IMR-90 (cell line): ENCODE data around the gene SMCO3. TPM values are rescaled to one million over a fixed set of nuclear protein-coding genes. Genes with fewer than 3 reads are reported as not detected.

ENCODE experiments used
- ATAC-seq: fragments of 200-7000 bp; cut with Tn5 transposase; 2 replicates; pipeline ENCODE4 v1.9.1; 2020; ENCODE audit warnings: low read depth, mild to moderate bottlenecking, moderate library complexity
- BruUV-seq: library from RNA; stranded (reverse); fragments of 400-500 nt; replicated peaks from 2 replicates; lab custom pipeline; 2021; lab: Mats Ljungman, UMichigan
- CTCF ChIA-PET: fragments of 300-600 bp; formaldehyde crosslinking; extraction: SDS; loops from one replicate; lab custom pipeline; 2021; ENCODE audit warnings: antibody characterized with exemption; lab: Yijun Ruan, JAX
- POLR2A ChIA-PET: fragments of 300-600 bp; sonication (Branson Sonifier 250); formaldehyde crosslinking; loops from one replicate; lab custom pipeline; 2022; ENCODE audit warnings: antibody characterized with exemption; ENCODE audit not compliant: unreplicated experiment; lab: Charles Lee
- DNase-seq: peaks from one replicate; pipeline ENCODE4 v3.0.0; 2013
- H2AFZ ChIP-seq: replicated peaks from 2 replicates; pipeline ENCODE3; 2013; ENCODE audit warnings: low read length, mild to moderate bottlenecking; ENCODE audit not compliant: poor library complexity
- H2AK5ac ChIP-seq: 2 replicates; pipeline ENCODE4 v1.6.1; 2013; ENCODE audit warnings: low read depth, low read length, inconsistent platforms
- H2AK9ac ChIP-seq: replicated peaks from 2 replicates; pipeline ENCODE3; 2013; ENCODE audit warnings: mild to moderate bottlenecking, low read depth, low read length, moderate library complexity; ENCODE audit not compliant: poor library complexity
- H2BK120ac ChIP-seq: 2 replicates; pipeline ENCODE4 v1.6.1; 2013; ENCODE audit warnings: low read depth, low read length, inconsistent platforms
- H2BK15ac ChIP-seq: 3 replicates; pipeline ENCODE4 v1.6.1; 2013; ENCODE audit warnings: low read depth, low read length, inconsistent platforms
- H2BK20ac ChIP-seq: 2 replicates; pipeline ENCODE4 v1.6.1; 2013; ENCODE audit warnings: low read depth, mild to moderate bottlenecking, inconsistent platforms, low read length, moderate library complexity
- H2BK5ac ChIP-seq: 2 replicates; pipeline ENCODE4 v1.6.1; 2013; ENCODE audit warnings: mild to moderate bottlenecking, low read depth, low read length, inconsistent platforms; ENCODE audit not compliant: poor library complexity, severe bottlenecking
- H3K14ac ChIP-seq: replicated peaks from 2 replicates; pipeline ENCODE4 v1.6.1; 2013; ENCODE audit warnings: low read depth, low read length, inconsistent platforms
- H3K18ac ChIP-seq: 2 replicates; pipeline ENCODE4 v1.6.1; 2013; ENCODE audit warnings: low read depth, low read length, control low read depth
- H3K23ac ChIP-seq: 2 replicates; pipeline ENCODE4 v1.6.1; 2013; ENCODE audit warnings: low read depth, low read length, inconsistent platforms
- H3K27ac ChIP-seq: 2 replicates; pipeline ENCODE4 v1.5.1; 2013; ENCODE audit warnings: mild to moderate bottlenecking, control low read depth, low read length; ENCODE audit not compliant: insufficient read depth
- H3K27me3 ChIP-seq: 2 replicates; pipeline ENCODE4 v1.6.1; 2013; ENCODE audit warnings: low read length; ENCODE audit not compliant: control insufficient read depth, insufficient read depth
- H3K36me3 ChIP-seq: 2 replicates; pipeline ENCODE4 v1.6.1; 2013; ENCODE audit warnings: low read length, mixed read lengths; ENCODE audit not compliant: control insufficient read depth, insufficient read depth
- H3K4ac ChIP-seq: 2 replicates; pipeline ENCODE4 v1.6.1; 2013; ENCODE audit warnings: low read depth, low read length, inconsistent platforms
- H3K4me1 ChIP-seq: 2 replicates; pipeline ENCODE4 v1.6.1; 2013; ENCODE audit warnings: low read length, mixed read lengths; ENCODE audit not compliant: control insufficient read depth, insufficient read depth
- H3K4me2 ChIP-seq: 2 replicates; pipeline ENCODE4 v1.6.1; 2013; ENCODE audit warnings: low read depth, mild to moderate bottlenecking, control low read depth, low read length, moderate library complexity
- H3K4me3 ChIP-seq: 2 replicates; pipeline ENCODE4 v1.5.1; 2013; ENCODE audit warnings: low read depth, mild to moderate bottlenecking, control low read depth, low read length, moderate library complexity; ENCODE audit not compliant: insufficient read depth
- H3K56ac ChIP-seq: 2 replicates; pipeline ENCODE4 v1.6.1; 2013; ENCODE audit warnings: low read length, inconsistent platforms; ENCODE audit not compliant: insufficient read depth; ENCODE audit errors: extremely low read depth
- H3K79me1 ChIP-seq, 2 experiments: 2 replicates each; pipeline ENCODE4 v1.6.1; 2013; ENCODE audit warnings: low read length in 2 of 2, inconsistent platforms in 1 of 2, low read depth in 1 of 2
- H3K9ac ChIP-seq: 2 replicates; pipeline ENCODE4 v1.6.1; 2013; ENCODE audit warnings: low read depth, low read length, control low read depth
- H3K9me1 ChIP-seq: 2 replicates; pipeline ENCODE4 v1.6.1; 2013; ENCODE audit warnings: low read length, inconsistent platforms; ENCODE audit not compliant: insufficient read depth
- H3K9me3 ChIP-seq: 2 replicates; pipeline ENCODE4 v1.6.1; 2013; ENCODE audit warnings: low read length; ENCODE audit not compliant: control insufficient read depth, insufficient read depth
- H4K20me1 ChIP-seq: 2 replicates; pipeline ENCODE4 v1.6.1; 2013; ENCODE audit warnings: low read length, inconsistent platforms; ENCODE audit not compliant: insufficient read depth
- H4K5ac ChIP-seq: 2 replicates; pipeline ENCODE4 v1.6.1; 2013; ENCODE audit warnings: mild to moderate bottlenecking, low read depth, low read length, control low read depth
- H4K8ac ChIP-seq, 2 experiments: 2 replicates each; pipeline ENCODE4 v1.6.1; 2013; ENCODE audit warnings: low read depth in 2 of 2, low read length in 2 of 2, control low read depth in 1 of 2, inconsistent platforms in 1 of 2
- H4K91ac ChIP-seq: 2 replicates; pipeline ENCODE4 v1.6.1; 2013; ENCODE audit warnings: low read depth, low read length, inconsistent platforms; ENCODE audit not compliant: insufficient read depth
- BHLHE40 ChIP-seq: fragments of 150-350 bp; IDR thresholded peaks from 2 replicates; pipeline ENCODE4 v1.6.1; 2016; ENCODE audit warnings: mild to moderate bottlenecking, low read depth, low read length
- CEBPB ChIP-seq: IDR thresholded peaks from 2 replicates; pipeline ENCODE4 v1.6.1; 2012; ENCODE audit warnings: low read depth, low read length, improper control_type of control experiment
- FOS ChIP-seq: fragments of 150-350 bp; IDR thresholded peaks from 2 replicates; pipeline ENCODE4 v1.6.1; 2016; ENCODE audit warnings: low read depth, low read length
- MAFK ChIP-seq: IDR thresholded peaks from 2 replicates; pipeline ENCODE4 v1.6.1; 2012; ENCODE audit warnings: low read depth, low read length, improper control_type of control experiment
- MAZ ChIP-seq: IDR thresholded peaks from 2 replicates; pipeline ENCODE4 v1.6.1; 2012; ENCODE audit warnings: low read depth, mild to moderate bottlenecking, low read length, improper control_type of control experiment, moderate library complexity, borderline replicate concordance
- RFX5 ChIP-seq: IDR thresholded peaks from 2 replicates; pipeline ENCODE4 v1.8.0; 2012; ENCODE audit warnings: low read depth, mild to moderate bottlenecking, low read length, moderate library complexity
- SMC3 ChIP-seq: fragments of 150-350 bp; IDR thresholded peaks from 2 replicates; pipeline ENCODE4 v1.6.1; 2016; ENCODE audit warnings: low read depth, mild to moderate bottlenecking, antibody characterized with exemption, low read length, moderate library complexity
- WGBS, 2 experiments: methylation state at CpG; one replicate each; pipeline versions ENCODE4 v1.1.5 to v1.1.7; 2013; ENCODE audit warnings: missing lambda C conversion rate in 2 of 2; ENCODE audit not compliant: insufficient read length in 1 of 2; ENCODE audit errors: extremely low coverage in 2 of 2; 5-methylcytosine and 5-hydroxymethylcytosine counted together
- dilution Hi-C: fragments of 300-500 bp; cut with HindIII; formaldehyde crosslinking; loops from one replicate; pipeline ENCODE4 v1.14.3; 2018; ENCODE audit warnings: low sequenced_read_pairs; ENCODE audit not compliant: unreplicated experiment
- in situ Hi-C: fragments of 300-500 bp; cut with MboI; formaldehyde crosslinking; loops from 3 replicates; pipeline ENCODE4 v1.14.3; 2019; ENCODE audit warnings: low sequenced_read_pairs, inconsistent platforms, mixed read lengths
- intact Hi-C: fragments of 100-400 bp; cut with micrococcal nuclease; formaldehyde crosslinking; loops from 2 replicates; pipeline ENCODE4 v1.10.0; 2022
- polyA plus RNA-seq, 3 experiments: library from polyadenylated mRNA; depleted of rRNA; stranded (reverse); fragments of >200 nt; gene quantifications; 2 replicates each; pipeline ENCODE4 v1.2.3, GENCODE V29; 2012; ENCODE audit warnings: low replicate concordance in 1 of 3
- total RNA-seq: library from RNA; depleted of rRNA; stranded (reverse); fragments of >200 nt; gene quantifications from 2 replicates; pipeline ENCODE4 v1.2.3, GENCODE V29; 2012
- TF ChIP-seq, protein P1 (sequence below): conservative IDR thresholded peaks from 2 replicates; pipeline ENCODE4 v1.5.1; 2012; ENCODE audit warnings: mild to moderate bottlenecking, low read depth, low read length, improper control_type of control experiment

Gene SMCO3
- total and polyA plus RNA-seq, 2 of the 4 experiments (the other 2 are of a cell fraction), result under 0.01 to 0.07 TPM

DNA sequence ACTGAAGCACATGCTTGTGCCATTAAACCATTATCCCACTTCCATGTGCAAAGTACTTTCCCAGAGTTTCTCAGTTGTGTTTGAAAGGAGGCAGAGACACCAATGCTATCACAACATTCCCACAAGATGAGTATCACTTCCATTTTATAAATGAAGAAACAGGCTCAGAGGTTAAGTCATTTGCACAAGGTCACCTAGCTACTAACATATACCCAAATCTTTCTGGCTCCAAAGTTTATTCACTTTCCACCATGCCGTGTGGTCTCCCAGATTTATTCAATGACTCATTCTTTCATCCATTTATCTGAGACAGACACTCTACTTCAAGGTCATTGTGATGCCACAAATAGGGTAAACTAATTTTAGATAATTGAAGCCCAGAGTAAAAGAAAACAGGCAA lies 20.0 kb upstream of the SMCO3 start:
- Histone ChIP-seq H4K8ac (no peak overlapping the region), H2AK5ac (no peak overlapping the region), H3K18ac (peak overlapping the region; percentile 31; the same call in 1 of the 2 replicates), H3K79me1 (no peaks in the 10 kb centered on the region), H4K91ac (no peak overlapping the region), H3K27me3 (no peaks in the 10 kb centered on the region), H3K14ac (no peak overlapping the region), H3K9ac (no peak overlapping the region), H3K4ac (no peak overlapping the region), H4K5ac (no peak overlapping the region), H2BK15ac (peak overlapping the region; percentile 26; the same call in 1 of the 3 replicates), H3K56ac (no peak overlapping the region), H3K4me1 (peaks cover 2% of the 10 kb centered on the region; the same call in 1 of the 2 replicates), H3K9me1 (peaks cover 3% of the 10 kb centered on the region), H3K23ac (no peak overlapping the region), H2BK5ac (no peak overlapping the region), H2AFZ (no peak overlapping the region), H2AK9ac (no peak overlapping the region), H2BK20ac (0 out of 2 replicates have a peak overlapping the region, but pooled peaks have one; percentile 11), H3K4me3 (no peak overlapping the region), H3K27ac (no peak overlapping the region), H3K9me3 (no peaks in the 10 kb centered on the region), H3K36me3 (no peaks in the 10 kb centered on the region), H2BK120ac (no peak overlapping the region), H4K20me1 (peaks cover 4% of the 10 kb centered on the region), H3K4me2 (peak overlapping the region; percentile 15; the same call in 1 of the 2 replicates)
- ATAC-seq (no peak), DNase-seq (peak; percentile 29)
- BruUV-seq, result no TSS peak
- TF ChIP-seq SMC3 (no peak), BHLHE40 (no peak), FOS (peak; percentile 49), RFX5 (no peak), MAFK (no peak), CEBPB (no peak), MAZ (no peak)
- TF ChIP-seq, protein P1, sequence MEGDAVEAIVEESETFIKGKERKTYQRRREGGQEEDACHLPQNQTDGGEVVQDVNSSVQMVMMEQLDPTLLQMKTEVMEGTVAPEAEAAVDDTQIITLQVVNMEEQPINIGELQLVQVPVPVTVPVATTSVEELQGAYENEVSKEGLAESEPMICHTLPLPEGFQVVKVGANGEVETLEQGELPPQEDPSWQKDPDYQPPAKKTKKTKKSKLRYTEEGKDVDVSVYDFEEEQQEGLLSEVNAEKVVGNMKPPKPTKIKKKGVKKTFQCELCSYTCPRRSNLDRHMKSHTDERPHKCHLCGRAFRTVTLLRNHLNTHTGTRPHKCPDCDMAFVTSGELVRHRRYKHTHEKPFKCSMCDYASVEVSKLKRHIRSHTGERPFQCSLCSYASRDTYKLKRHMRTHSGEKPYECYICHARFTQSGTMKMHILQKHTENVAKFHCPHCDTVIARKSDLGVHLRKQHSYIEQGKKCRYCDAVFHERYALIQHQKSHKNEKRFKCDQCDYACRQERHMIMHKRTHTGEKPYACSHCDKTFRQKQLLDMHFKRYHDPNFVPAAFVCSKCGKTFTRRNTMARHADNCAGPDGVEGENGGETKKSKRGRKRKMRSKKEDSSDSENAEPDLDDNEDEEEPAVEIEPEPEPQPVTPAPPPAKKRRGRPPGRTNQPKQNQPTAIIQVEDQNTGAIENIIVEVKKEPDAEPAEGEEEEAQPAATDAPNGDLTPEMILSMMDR, result no peak
- CTCF ChIA-PET, result no interaction called here
- dilution Hi-C loops, result no loop called here
- no CpG with 5 or more reads among the region's 1 CpG for WGBS, 2 experiments
- in situ Hi-C loops, result no loop called here
- intact Hi-C loops, result no loop called here
- POLR2A ChIA-PET, result no interaction called here
